Dendritic cell treated with granulocyte-macrophage colony-stimulating factor and Interleukin-4, amounts not matched to agents 40 ng/mL and 50 ng/mL, for 4 days (primary cell): ENCODE data around the gene UMODL1.

ENCODE experiments used
- H3K27ac Mint-ChIP-seq: one replicate; pipeline ENCODE4 v1.8.0; 2022; ENCODE audit warnings: mild to moderate bottlenecking, mixed read lengths
- H3K27me3 Mint-ChIP-seq: one replicate; pipeline ENCODE4 v1.8.0; 2022; ENCODE audit warnings: mild to moderate bottlenecking, mixed read lengths
- H3K36me3 Mint-ChIP-seq: one replicate; pipeline ENCODE4 v1.8.0; 2022; ENCODE audit warnings: low read depth, mixed read lengths
- H3K4me1 Mint-ChIP-seq: one replicate; pipeline ENCODE4 v1.8.0; 2022; ENCODE audit warnings: low read depth, mixed read lengths
- H3K4me3 Mint-ChIP-seq: one replicate; pipeline ENCODE4 v1.8.0; 2022; ENCODE audit warnings: mild to moderate bottlenecking, moderate library complexity, mixed read lengths
- H3K9me3 Mint-ChIP-seq: one replicate; pipeline ENCODE4 v1.8.0; 2022; ENCODE audit warnings: mixed read lengths
- intact Hi-C: fragments of 100-400 bp; cut with micrococcal nuclease; formaldehyde crosslinking; loops from one replicate; pipeline ENCODE4 v1.15.0; 2022

The UMODL1 gene

GRCh38 chr21:42060166-42060565 is 11.0 kb upstream of the UMODL1 start:
- no peaks in the 10 kb centered on the region for H3K9me3 Mint-ChIP-seq
- H3K36me3 Mint-ChIP-seq, result no peaks in the 10 kb centered on the region
- H3K4me3 Mint-ChIP-seq, result no peak overlapping the region
- H3K4me1 Mint-ChIP-seq, result peaks cover 100% of the 10 kb centered on the region
- H3K27ac Mint-ChIP-seq, result peak overlapping the region; percentile 97
- intact Hi-C loops, result loop anchor here (5.0 kb wide), 2 partner anchors 37 to 48 kb away; partner anchors contain the start of gene ZBTB21
- peaks cover 7% of the 10 kb centered on the region for H3K27me3 Mint-ChIP-seq

- no peaks in the 10 kb centered on the region for H3K9me3 Mint-ChIP-seq
- H3K27ac Mint-ChIP-seq, result peak overlapping the region; percentile 97
- peak overlapping the region; percentile 52 for H3K4me3 Mint-ChIP-seq
- intact Hi-C loops, result loop anchor here (5.0 kb wide), 2 partner anchors 36 to 49 kb away; partner anchors contain the start of gene ZBTB21
- H3K4me1 Mint-ChIP-seq, result peaks cover 95% of the 10 kb centered on the region
- H3K27me3 Mint-ChIP-seq, result peaks cover 4% of the 10 kb centered on the region
- H3K36me3 Mint-ChIP-seq, result no peaks in the 10 kb centered on the region
Observed at GRCh38 chr21:42061195-42061985, 9.7 kb upstream of the UMODL1 start.

DNA sequence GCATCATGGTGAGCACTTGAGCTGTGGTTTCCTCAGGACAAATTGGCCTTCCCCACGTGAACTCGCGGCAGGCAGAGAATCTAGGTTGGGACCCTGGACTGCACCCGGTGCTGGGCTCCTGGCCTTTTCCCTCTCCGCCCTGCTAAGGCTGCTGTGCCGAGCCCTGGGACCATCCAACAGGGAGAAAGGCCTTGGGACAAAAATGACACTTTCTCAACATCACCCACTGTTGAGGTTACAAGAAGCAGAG is 9.2 kb upstream of the UMODL1 start:
- H3K9me3 Mint-ChIP-seq, result no peaks in the 10 kb centered on the region

DNA sequence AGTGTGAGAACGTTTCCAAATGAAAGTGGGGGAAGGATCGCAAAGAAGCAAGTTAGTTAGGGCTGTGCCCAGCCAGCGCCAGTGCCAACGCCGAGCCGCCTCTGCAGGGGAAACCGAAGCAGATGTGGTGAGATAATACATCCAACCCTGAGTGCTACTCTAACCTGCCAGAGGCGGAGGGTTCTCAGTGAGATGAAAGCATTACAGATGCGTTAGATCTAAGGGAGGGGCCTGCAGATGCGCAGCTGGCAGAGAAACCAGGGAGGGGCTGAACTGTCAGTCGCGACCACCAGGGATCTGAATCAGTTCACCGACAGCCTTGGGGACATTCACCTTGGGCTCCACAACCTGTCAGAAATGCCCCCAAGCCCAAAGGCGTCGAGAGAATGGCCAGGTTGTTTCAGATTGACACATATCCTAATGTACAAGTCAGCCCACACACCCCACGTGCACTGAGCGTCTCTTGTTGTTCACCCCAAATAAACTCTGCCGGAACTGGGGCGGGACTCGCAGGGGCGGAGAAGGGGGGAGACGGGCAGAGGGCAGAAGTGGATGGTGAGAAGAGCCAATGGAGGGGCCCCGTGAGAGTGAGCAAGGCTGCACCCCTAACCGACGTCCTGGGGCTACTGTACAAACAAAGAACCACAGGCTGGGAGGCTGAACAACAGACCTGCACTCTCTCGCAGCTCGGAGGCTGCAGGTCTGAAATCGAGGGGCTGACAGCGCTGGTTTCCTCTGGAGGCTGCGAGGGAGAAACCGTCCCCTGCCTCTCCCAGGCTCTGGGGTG is 8.7 kb upstream of the UMODL1 start:
- intact Hi-C loops, result loop anchor here (5.0 kb wide), 2 partner anchors 35 to 50 kb away; partner anchors contain the start of gene ZBTB21
- peak overlapping the region; percentile 97 for H3K27ac Mint-ChIP-seq
- H3K9me3 Mint-ChIP-seq, result no peaks in the 10 kb centered on the region
- H3K36me3 Mint-ChIP-seq, result no peaks in the 10 kb centered on the region
- peaks cover 85% of the 10 kb centered on the region for H3K4me1 Mint-ChIP-seq
- H3K4me3 Mint-ChIP-seq, result peak overlapping the region; percentile 63
- no peaks in the 10 kb centered on the region for H3K27me3 Mint-ChIP-seq

More for the DNA sequence above, 9.2 kb upstream of the UMODL1 start:
- peak overlapping the region; percentile 97 for H3K27ac Mint-ChIP-seq
- H3K36me3 Mint-ChIP-seq, result no peaks in the 10 kb centered on the region
- no peaks in the 10 kb centered on the region for H3K27me3 Mint-ChIP-seq
- peak overlapping the region; percentile 45 for H3K4me3 Mint-ChIP-seq
- intact Hi-C loops, result loop anchor here (5.0 kb wide), 2 partner anchors 35 to 50 kb away; partner anchors contain the start of gene ZBTB21
- peaks cover 90% of the 10 kb centered on the region for H3K4me1 Mint-ChIP-seq

- no peaks in the 10 kb centered on the region for H3K9me3 Mint-ChIP-seq
- H3K4me1 Mint-ChIP-seq, result peaks cover 77% of the 10 kb centered on the region
- H3K27ac Mint-ChIP-seq, result peak overlapping the region; percentile 97
- H3K27me3 Mint-ChIP-seq, result no peaks in the 10 kb centered on the region
- intact Hi-C loops, result loop anchor here (5.0 kb wide), 2 partner anchors 34 to 51 kb away; partner anchors contain the start of gene ZBTB21
- no peaks in the 10 kb centered on the region for H3K36me3 Mint-ChIP-seq
- H3K4me3 Mint-ChIP-seq, result peak overlapping the region; percentile 63
Observed at GRCh38 chr21:42063191-42063570, 7.9 kb upstream of the UMODL1 start.

GRCh38 chr21:42063571-42064521 is 7.3 kb upstream of the UMODL1 start:
- peaks cover 77% of the 10 kb centered on the region for H3K4me1 Mint-ChIP-seq

DNA sequence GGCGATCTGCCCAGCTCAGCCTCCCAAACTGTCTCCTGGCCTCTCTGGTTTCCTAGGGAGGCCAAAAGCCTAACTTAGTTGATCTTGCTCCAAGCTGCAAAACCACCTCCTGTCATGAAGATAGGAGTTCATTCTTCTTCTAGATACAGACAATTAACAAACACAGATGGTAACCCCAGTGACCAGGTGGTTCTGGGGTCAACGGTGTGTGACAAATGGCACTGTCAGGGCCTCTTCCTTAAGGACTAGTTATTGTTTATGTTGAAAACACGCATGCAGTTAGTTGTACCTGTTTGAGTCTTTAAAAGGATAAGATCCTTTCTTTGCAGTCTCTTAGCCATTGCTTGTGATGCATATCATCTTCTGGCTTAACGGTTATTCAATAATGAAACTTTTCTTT is 4.6 kb upstream of the UMODL1 start:
- no peaks in the 10 kb centered on the region for H3K9me3 Mint-ChIP-seq
- intact Hi-C loops, result no loop called here
- no peak overlapping the region for H3K27ac Mint-ChIP-seq
- peaks cover 9% of the 10 kb centered on the region for H3K27me3 Mint-ChIP-seq
- H3K4me1 Mint-ChIP-seq, result peaks cover 50% of the 10 kb centered on the region
- H3K36me3 Mint-ChIP-seq, result no peaks in the 10 kb centered on the region
- H3K4me3 Mint-ChIP-seq, result no peak overlapping the region

More at GRCh38 chr21:42063571-42064521, 7.3 kb upstream of the UMODL1 start:
- peak overlapping the region; percentile 63 for H3K4me3 Mint-ChIP-seq
- intact Hi-C loops, result loop anchor here (5.0 kb wide), 2 partner anchors 33 to 52 kb away; partner anchors contain the start of gene ZBTB21
- no peaks in the 10 kb centered on the region for H3K27me3 Mint-ChIP-seq
- H3K36me3 Mint-ChIP-seq, result no peaks in the 10 kb centered on the region
- H3K9me3 Mint-ChIP-seq, result no peaks in the 10 kb centered on the region
- H3K27ac Mint-ChIP-seq, result peak overlapping the region; percentile 97

DNA sequence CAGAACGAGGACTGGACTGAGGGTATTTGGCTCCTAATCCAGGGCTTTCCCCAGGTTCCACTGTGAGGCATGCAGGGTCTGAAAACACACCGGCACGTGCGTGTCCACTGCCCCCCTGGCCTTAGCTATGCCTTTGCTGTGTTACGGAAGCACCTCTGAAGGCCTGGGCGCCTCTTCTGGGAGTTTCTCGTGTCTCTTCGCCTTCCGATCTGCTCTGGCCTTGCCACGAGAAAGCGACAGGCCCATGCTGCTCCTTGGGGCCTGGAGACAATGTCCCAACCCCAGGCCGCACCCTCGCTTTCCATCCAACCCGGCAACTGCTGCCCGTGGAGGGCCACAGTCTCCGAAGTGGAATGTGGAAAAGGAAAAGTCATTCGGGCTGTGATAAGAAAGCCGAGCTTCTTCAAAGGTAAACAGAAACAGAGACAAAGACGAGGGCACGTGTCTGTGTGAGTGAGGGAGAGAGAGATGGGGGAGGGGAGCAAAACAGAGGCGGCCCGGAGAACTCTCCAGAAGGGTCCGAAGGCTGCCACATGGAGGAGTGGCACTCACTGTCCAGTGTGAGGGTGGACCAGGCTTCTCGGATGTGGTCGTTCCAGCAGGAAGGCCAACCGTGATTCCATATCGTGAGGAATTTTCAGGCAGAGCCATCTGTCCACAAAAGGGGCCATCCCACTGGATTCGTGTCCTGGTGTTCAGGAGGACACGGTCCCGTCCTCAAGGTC is 3.4 kb upstream of the UMODL1 start:
- H3K27ac Mint-ChIP-seq, result peak overlapping the region; percentile 23
- H3K36me3 Mint-ChIP-seq, result no peaks in the 10 kb centered on the region
- no peak overlapping the region for H3K4me3 Mint-ChIP-seq
- peaks cover 18% of the 10 kb centered on the region for H3K27me3 Mint-ChIP-seq
- peaks cover 38% of the 10 kb centered on the region for H3K4me1 Mint-ChIP-seq
- H3K9me3 Mint-ChIP-seq, result no peaks in the 10 kb centered on the region
- intact Hi-C loops, result no loop called here

- H3K27me3 Mint-ChIP-seq, result peaks cover 23% of the 10 kb centered on the region
- peak overlapping the region; percentile 23 for H3K27ac Mint-ChIP-seq
- H3K4me3 Mint-ChIP-seq, result no peak overlapping the region
- no peaks in the 10 kb centered on the region for H3K36me3 Mint-ChIP-seq
- H3K4me1 Mint-ChIP-seq, result peaks cover 35% of the 10 kb centered on the region
- intact Hi-C loops, result no loop called here
- H3K9me3 Mint-ChIP-seq, result no peaks in the 10 kb centered on the region
Observed at GRCh38 chr21:42068256-42068545, 2.9 kb upstream of the UMODL1 start.

- Mint-ChIP-seq H3K4me1 (peaks cover 35% of the 10 kb centered on the region), H3K9me3 (no peaks in the 10 kb centered on the region), H3K36me3 (no peaks in the 10 kb centered on the region), H3K27ac (peak overlapping the region; percentile 23), H3K27me3 (peaks cover 27% of the 10 kb centered on the region), H3K4me3 (no peak overlapping the region)
- intact Hi-C loops, result no loop called here
Observed at GRCh38 chr21:42068592-42068991, 2.5 kb upstream of the UMODL1 start.

DNA sequence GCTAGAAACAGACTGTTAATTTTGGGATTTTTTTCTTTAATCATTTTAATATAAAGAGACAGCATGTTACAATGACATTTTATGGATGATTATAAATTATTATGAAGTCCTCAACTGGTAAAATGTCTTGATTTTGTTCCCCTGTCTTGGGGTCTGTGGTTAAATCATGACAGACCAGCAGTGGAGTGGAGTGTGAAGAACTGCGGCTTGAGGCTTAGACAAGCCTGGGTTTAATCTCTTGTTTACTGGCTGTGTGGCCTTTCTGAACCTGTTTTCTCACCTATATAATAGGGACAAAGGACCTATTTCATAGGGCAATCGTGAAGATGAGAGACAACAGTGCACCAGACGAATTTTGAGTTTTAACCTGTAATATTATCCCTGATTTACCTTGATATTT is 1.8 kb upstream of the UMODL1 start:
- Mint-ChIP-seq H3K27ac (no peak overlapping the region), H3K27me3 (peaks cover 32% of the 10 kb centered on the region), H3K4me3 (no peak overlapping the region), H3K36me3 (no peaks in the 10 kb centered on the region), H3K9me3 (no peaks in the 10 kb centered on the region), H3K4me1 (peaks cover 30% of the 10 kb centered on the region)
- intact Hi-C loops, result no loop called here

GRCh38 chr21:42069843-42070242 is 1.3 kb upstream of the UMODL1 start:
- H3K27me3 Mint-ChIP-seq, result peaks cover 33% of the 10 kb centered on the region
- no peaks in the 10 kb centered on the region for H3K9me3 Mint-ChIP-seq
- H3K27ac Mint-ChIP-seq, result no peak overlapping the region
- H3K4me3 Mint-ChIP-seq, result no peak overlapping the region
- no peaks in the 10 kb centered on the region for H3K36me3 Mint-ChIP-seq
- intact Hi-C loops, result no loop called here
- peaks cover 25% of the 10 kb centered on the region for H3K4me1 Mint-ChIP-seq
